Natural killer cell (primary cell): ENCODE data around the gene MEOX1. TPM values are rescaled to one million over a fixed set of nuclear protein-coding genes. Genes with fewer than 3 reads are reported as not detected.

Experiments
- ATAC-seq, 3 donors: fragments of 150-1000 bp in 2 of 3; fragments of 200-7000 bp in 1 of 3; cut with Tn5 transposase; 1 replicate in 1 of 3; 2 replicates in 2 of 3; pipeline ENCODE4 v1.10.0; 2021; ENCODE audit warnings: mild to moderate bottlenecking in 2 of 3, moderate library complexity in 2 of 3
- DNase-seq, 2 donors: peaks; one replicate each; pipeline versions ENCODE4 v3.0.0 to v3.0.0-alpha.2; 2013 to 2021; ENCODE audit warnings: mixed read lengths in 1 of 2
- H3K27ac ChIP-seq: one replicate; pipeline ENCODE4 v1.5.1; 2013; ENCODE audit warnings: mild to moderate bottlenecking, low read length
- H3K27me3 ChIP-seq: one replicate; pipeline ENCODE4 v1.6.1; 2013; ENCODE audit warnings: low read length; ENCODE audit not compliant: control insufficient read depth, insufficient read depth
- H3K36me3 ChIP-seq: one replicate; pipeline ENCODE4 v1.6.1; 2013; ENCODE audit warnings: low read length; ENCODE audit not compliant: control insufficient read depth, insufficient read depth
- H3K4me1 ChIP-seq: one replicate; pipeline ENCODE4 v1.6.1; 2013; ENCODE audit warnings: low read length; ENCODE audit not compliant: control insufficient read depth, insufficient read depth
- H3K4me3 ChIP-seq: one replicate; pipeline ENCODE4 v1.5.1; 2013; ENCODE audit warnings: low read length
- H3K9me3 ChIP-seq: one replicate; pipeline ENCODE4 v1.6.1; 2013; ENCODE audit warnings: low read length; ENCODE audit not compliant: control insufficient read depth, insufficient read depth
- H3K27ac Mint-ChIP-seq, 2 donors: one replicate each; pipeline ENCODE4 v1.8.0; 2022; ENCODE audit warnings: mild to moderate bottlenecking in 2 of 2, mixed read lengths in 2 of 2, moderate library complexity in 1 of 2
- H3K27me3 Mint-ChIP-seq, 2 donors: one replicate each; pipeline ENCODE4 v1.8.0; 2022; ENCODE audit warnings: low read depth in 2 of 2, mixed read lengths in 2 of 2
- H3K36me3 Mint-ChIP-seq: one replicate; pipeline ENCODE4 v1.8.0; 2022; ENCODE audit warnings: mixed read lengths
- H3K4me1 Mint-ChIP-seq, 2 donors: one replicate each; pipeline ENCODE4 v1.8.0; 2022; ENCODE audit warnings: mixed read lengths in 2 of 2
- H3K4me3 Mint-ChIP-seq: one replicate; pipeline ENCODE4 v1.8.0; 2022; ENCODE audit warnings: mild to moderate bottlenecking, moderate library complexity, mixed read lengths
- H3K9me3 Mint-ChIP-seq, 2 donors: one replicate each; pipeline ENCODE4 v1.8.0; 2022; ENCODE audit warnings: mixed read lengths in 2 of 2
- WGBS: methylation state at CpG from one replicate; pipeline ENCODE4 v1.1.7; 2013; ENCODE audit warnings: missing lambda C conversion rate; ENCODE audit not compliant: insufficient coverage; 5-methylcytosine and 5-hydroxymethylcytosine counted together
- intact Hi-C: fragments of 100-400 bp; cut with micrococcal nuclease; formaldehyde crosslinking; loops from one replicate; pipeline ENCODE4 v1.14.2; 2022
- total RNA-seq, 4 donors: library from RNA; stranded (reverse); fragments of 120-200 nt in 1 of 4; gene quantifications; one replicate each; pipeline versions ENCODE4 v1.2.3 to v1.2.4, GENCODE V29; 2013 to 2022
- TF ChIP-seq, protein P1 (sequence below): fragments of 200-600 bp; IDR thresholded peaks from one replicate; pipeline ENCODE4 v1.8.0; 2022; ENCODE audit warnings: antibody characterized with exemption

MEOX1 gene
- total RNA-seq, 3 donors from 2014 or later (not counting 1 experiment from before 2014, with no cell fraction given) = 0.18 TPM; not detected in 2

DNA sequence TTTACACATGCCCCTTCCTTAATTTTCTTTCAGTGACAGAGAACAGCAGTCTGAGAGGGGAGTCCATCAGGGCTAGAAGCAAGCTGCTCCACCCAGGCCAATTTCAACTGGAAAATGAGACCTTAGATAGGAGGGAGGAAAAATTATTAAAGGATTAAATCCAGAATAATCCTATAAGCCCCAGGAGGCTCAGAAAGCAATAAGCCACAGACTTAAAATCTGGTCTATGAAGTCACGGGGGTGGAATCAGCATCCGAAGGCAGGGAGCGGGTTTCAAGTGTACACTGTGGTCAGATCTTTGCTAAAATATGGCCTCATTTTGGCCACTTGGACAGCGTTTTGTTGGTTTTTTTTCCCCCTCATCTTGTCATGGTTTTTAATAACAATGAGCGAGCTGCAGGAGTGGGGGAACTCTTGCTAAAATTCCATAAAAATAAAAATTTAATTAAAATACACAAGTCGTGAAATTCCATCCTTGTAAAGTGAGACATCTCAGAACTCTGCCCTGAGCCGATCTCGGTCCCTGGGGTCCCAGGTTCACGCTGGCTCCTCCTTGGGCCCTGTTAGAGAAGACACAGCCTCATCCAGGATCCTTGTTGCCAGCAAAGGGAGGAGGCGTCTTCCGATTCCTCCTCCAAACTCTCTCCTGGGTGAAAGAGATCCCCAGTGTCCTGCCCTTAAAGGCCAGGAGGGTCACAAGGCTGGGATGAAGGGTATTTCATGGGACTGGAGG lies 63.9 kb downstream of the MEOX1 start:
- H3K4me3 ChIP-seq = no peak overlapping the region
- 91% methylated on average over 10 of the region's 11 CpGs for WGBS
- DNase-seq (no peak), ATAC-seq (no peak)
- Mint-ChIP-seq H3K36me3 (no peaks in the 10 kb centered on the region), H3K9me3 (no peaks in the 10 kb centered on the region), H3K27me3 (peaks cover 0 to 9% of the 10 kb centered on the region in 2 donors), H3K27ac (no peak overlapping the region), H3K4me1 (no peaks in the 10 kb centered on the region), H3K4me3 (no peak overlapping the region)
- TF ChIP-seq, protein P1, sequence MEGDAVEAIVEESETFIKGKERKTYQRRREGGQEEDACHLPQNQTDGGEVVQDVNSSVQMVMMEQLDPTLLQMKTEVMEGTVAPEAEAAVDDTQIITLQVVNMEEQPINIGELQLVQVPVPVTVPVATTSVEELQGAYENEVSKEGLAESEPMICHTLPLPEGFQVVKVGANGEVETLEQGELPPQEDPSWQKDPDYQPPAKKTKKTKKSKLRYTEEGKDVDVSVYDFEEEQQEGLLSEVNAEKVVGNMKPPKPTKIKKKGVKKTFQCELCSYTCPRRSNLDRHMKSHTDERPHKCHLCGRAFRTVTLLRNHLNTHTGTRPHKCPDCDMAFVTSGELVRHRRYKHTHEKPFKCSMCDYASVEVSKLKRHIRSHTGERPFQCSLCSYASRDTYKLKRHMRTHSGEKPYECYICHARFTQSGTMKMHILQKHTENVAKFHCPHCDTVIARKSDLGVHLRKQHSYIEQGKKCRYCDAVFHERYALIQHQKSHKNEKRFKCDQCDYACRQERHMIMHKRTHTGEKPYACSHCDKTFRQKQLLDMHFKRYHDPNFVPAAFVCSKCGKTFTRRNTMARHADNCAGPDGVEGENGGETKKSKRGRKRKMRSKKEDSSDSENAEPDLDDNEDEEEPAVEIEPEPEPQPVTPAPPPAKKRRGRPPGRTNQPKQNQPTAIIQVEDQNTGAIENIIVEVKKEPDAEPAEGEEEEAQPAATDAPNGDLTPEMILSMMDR = no peak
- no peak overlapping the region for H3K27ac ChIP-seq
- H3K27me3 ChIP-seq = no peaks in the 10 kb centered on the region
- H3K4me1 ChIP-seq = no peaks in the 10 kb centered on the region
- no peaks in the 10 kb centered on the region for H3K36me3 ChIP-seq
- intact Hi-C loops = no loop called here
- H3K9me3 ChIP-seq = no peaks in the 10 kb centered on the region

DNA sequence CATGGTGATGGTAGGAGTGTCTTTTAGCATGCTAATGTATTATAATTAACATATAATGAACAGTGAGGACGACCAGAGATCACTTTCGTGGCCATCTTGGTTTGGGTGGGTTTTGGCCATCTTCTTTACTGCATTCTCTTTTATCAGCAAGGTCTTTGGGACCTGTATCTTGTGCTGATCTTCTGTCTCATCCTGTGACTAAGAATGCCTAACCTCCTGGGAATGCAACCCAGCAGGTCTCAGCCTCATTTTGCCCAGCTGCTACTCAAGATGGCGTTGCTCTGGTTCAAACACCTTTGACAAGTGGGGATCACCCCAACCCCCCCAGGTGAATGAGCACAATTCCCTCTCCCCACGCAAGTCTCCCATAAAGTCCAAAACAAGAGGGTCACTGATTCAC lies 66.3 kb downstream of the MEOX1 start:
- no peaks in the 10 kb centered on the region for H3K27me3 ChIP-seq

DNA sequence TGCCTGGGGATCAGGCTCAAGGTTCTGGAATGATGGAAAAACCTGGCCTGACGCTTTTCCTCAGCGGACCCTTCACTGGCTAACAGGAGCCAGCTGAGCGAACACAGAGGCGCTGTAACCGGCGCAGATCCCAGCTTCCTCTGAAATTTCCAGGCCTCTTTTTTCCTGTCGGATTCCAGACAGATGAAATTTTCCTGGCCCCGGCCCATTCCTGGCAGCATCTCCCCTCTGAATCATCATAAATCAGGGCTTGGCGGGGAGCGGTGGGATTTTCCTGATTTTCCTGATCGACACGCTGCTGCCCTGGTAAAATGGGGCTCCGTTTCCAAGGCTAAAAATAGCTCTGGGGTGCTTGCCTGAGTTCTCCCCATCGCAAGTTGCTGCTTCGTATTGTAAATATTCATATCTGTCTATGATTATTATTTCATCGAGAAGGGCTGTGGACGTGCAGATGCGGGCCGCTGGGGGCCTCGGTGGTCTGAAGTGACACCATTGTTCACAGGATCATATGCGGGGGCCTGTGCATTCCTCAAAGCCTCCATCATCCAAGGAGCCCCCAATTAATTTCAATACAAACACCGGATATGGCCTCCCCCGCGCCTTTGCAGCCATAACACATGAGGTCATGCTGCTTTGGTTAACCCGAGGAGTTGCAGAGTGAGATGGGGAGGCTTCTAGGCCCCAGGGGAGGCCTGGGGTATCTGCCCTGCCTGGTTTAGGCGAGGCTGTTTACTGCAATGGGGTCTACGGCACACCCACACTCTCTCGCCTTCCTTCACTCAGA lies 69.8 kb downstream of the MEOX1 start:
- H3K27me3 ChIP-seq = no peaks in the 10 kb centered on the region
- H3K27ac ChIP-seq = no peak overlapping the region
- TF ChIP-seq, protein P1 = no peak
- 92% methylated on average over 28 of the region's 28 CpGs for WGBS
- Mint-ChIP-seq H3K4me3 (no peak overlapping the region), H3K36me3 (no peaks in the 10 kb centered on the region), H3K9me3 (no peaks in the 10 kb centered on the region), H3K27ac (no peak overlapping the region), H3K4me1 (no peaks in the 10 kb centered on the region), H3K27me3 (peaks cover 0 to 9% of the 10 kb centered on the region in 2 donors)
- H3K4me3 ChIP-seq = no peak overlapping the region
- intact Hi-C loops = no loop called here
- ATAC-seq = no peak
- H3K4me1 ChIP-seq = no peaks in the 10 kb centered on the region
- H3K9me3 ChIP-seq = no peaks in the 10 kb centered on the region
- no peak for DNase-seq
- H3K36me3 ChIP-seq = no peaks in the 10 kb centered on the region

More for the DNA sequence above, 66.3 kb downstream of the MEOX1 start:
- H3K4me1 Mint-ChIP-seq = no peaks in the 10 kb centered on the region
- 63% methylated on average over 4 of the region's 4 CpGs for WGBS
- Histone ChIP-seq H3K27ac (no peak overlapping the region), H3K36me3 (no peaks in the 10 kb centered on the region), H3K4me3 (no peak overlapping the region), H3K9me3 (no peaks in the 10 kb centered on the region), H3K4me1 (no peaks in the 10 kb centered on the region)
- ATAC-seq = no peak
- TF ChIP-seq, protein P1 = no peak
- DNase-seq = no peak
- peaks cover 0 to 9% of the 10 kb centered on the region in 2 donors for H3K27me3 Mint-ChIP-seq
- no peak overlapping the region for H3K4me3 Mint-ChIP-seq
- intact Hi-C loops = no loop called here
- H3K36me3 Mint-ChIP-seq = no peaks in the 10 kb centered on the region
- no peaks in the 10 kb centered on the region for H3K9me3 Mint-ChIP-seq
- no peak overlapping the region for H3K27ac Mint-ChIP-seq
